GM12801 (cell line): ENCODE results near the gene LFNG.

ENCODE experiments used
- CTCF ChIP-seq: IDR thresholded peaks from one replicate; pipeline ENCODE4 v1.5.1; 2011; ENCODE audit warnings: control low read depth; ENCODE audit not compliant: insufficient read length; ENCODE audit errors: extremely low read depth

Gene LFNG

GRCh38 chr7:2539031-2539911 lies 19.7 kb downstream of the LFNG start:
- TF ChIP-seq CTCF = no peak

- TF ChIP-seq CTCF = no peak
Measured at GRCh38 chr7:2540133-2540532, 20.6 kb downstream of the LFNG start.

GRCh38 chr7:2540641-2541051 lies 21.1 kb downstream of the LFNG start:
- TF ChIP-seq CTCF = no peak

GRCh38 chr7:2541291-2542010 lies 21.9 kb downstream of the LFNG start:
- TF ChIP-seq CTCF = no peak

- no peak for TF ChIP-seq CTCF
Measured at GRCh38 chr7:2542011-2542915, 22.7 kb downstream of the LFNG start.

GRCh38 chr7:2542916-2543871 lies 23.6 kb downstream of the LFNG start:
- TF ChIP-seq CTCF = no peak
